HepG2 (cell line): ENCODE measurements around the gene NAV2.

Experiments
- EZH2 ChIP-seq: conservative IDR thresholded peaks from 2 replicates; pipeline ENCODE4 v1.6.1; 2012; ENCODE audit warnings: mild to moderate bottlenecking, low read depth, low read length, moderate library complexity
- GTF3A ChIP-seq: sonication (generic); formaldehyde crosslinking; conservative IDR thresholded peaks from 2 replicates; pipeline ENCODE4 v1.4.0; 2020; ENCODE audit warnings: mild to moderate bottlenecking, missing genetic modification reagents
- HOXD1 ChIP-seq: sonication (generic); formaldehyde crosslinking; IDR thresholded peaks from 2 replicates; pipeline ENCODE4 v1.5.0; 2020; ENCODE audit warnings: missing genetic modification reagents
- RAD21 ChIP-seq: fragments of 450-650 bp; formaldehyde crosslinking; IDR thresholded peaks from 2 replicates; pipeline ENCODE4 v1.5.0; 2020; ENCODE audit warnings: mild to moderate bottlenecking
- RFXANK ChIP-seq: IDR thresholded peaks from 2 replicates; pipeline ENCODE4 v1.6.1; 2016
- ZNF12 ChIP-seq: sonication (generic); formaldehyde crosslinking; IDR thresholded peaks from 2 replicates; pipeline ENCODE4 v1.5.0; 2020; ENCODE audit warnings: missing genetic modification reagents
- TF ChIP-seq, protein P1 (sequence below): sonication (generic); formaldehyde crosslinking; IDR thresholded peaks from 2 replicates; pipeline ENCODE4 v1.5.0; 2020; ENCODE audit warnings: mild to moderate bottlenecking, missing genetic modification reagents, moderate library complexity

DNA sequence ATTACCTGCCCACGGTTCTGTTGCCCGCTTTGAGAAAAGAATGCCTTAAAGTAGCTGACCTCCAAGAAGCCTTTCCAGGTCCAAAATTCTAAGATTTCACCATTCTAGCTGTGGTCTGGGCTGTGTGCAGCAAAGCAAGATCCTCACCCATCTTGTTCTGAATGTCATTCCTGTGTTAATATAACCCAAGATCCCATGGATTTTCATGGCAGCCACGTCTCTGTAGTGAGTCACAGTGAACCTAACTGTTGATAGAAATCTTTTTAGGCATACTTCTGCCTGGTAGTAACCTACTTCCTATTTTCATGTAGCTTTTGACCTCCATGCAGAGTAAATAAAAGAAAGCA lies 210.0 kb downstream of the NAV2 start:
- TF ChIP-seq, protein P1, sequence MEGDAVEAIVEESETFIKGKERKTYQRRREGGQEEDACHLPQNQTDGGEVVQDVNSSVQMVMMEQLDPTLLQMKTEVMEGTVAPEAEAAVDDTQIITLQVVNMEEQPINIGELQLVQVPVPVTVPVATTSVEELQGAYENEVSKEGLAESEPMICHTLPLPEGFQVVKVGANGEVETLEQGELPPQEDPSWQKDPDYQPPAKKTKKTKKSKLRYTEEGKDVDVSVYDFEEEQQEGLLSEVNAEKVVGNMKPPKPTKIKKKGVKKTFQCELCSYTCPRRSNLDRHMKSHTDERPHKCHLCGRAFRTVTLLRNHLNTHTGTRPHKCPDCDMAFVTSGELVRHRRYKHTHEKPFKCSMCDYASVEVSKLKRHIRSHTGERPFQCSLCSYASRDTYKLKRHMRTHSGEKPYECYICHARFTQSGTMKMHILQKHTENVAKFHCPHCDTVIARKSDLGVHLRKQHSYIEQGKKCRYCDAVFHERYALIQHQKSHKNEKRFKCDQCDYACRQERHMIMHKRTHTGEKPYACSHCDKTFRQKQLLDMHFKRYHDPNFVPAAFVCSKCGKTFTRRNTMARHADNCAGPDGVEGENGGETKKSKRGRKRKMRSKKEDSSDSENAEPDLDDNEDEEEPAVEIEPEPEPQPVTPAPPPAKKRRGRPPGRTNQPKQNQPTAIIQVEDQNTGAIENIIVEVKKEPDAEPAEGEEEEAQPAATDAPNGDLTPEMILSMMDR = no peak
- TF ChIP-seq RFXANK (CRISPR knock-in tag) (no peak), EZH2 (no peak), HOXD1 (CRISPR knock-in tag) (no peak), GTF3A (CRISPR knock-in tag) (no peak), ZNF12 (CRISPR knock-in tag) (no peak), RAD21 (no peak)
